GM04504 (cell line): ENCODE measurements around the gene KDM1A.

Experiments used
- DNase-seq: peaks from one replicate; pipeline ENCODE4 v3.0.0-alpha.2; 2012; ENCODE audit warnings: low read depth

The KDM1A gene

DNA sequence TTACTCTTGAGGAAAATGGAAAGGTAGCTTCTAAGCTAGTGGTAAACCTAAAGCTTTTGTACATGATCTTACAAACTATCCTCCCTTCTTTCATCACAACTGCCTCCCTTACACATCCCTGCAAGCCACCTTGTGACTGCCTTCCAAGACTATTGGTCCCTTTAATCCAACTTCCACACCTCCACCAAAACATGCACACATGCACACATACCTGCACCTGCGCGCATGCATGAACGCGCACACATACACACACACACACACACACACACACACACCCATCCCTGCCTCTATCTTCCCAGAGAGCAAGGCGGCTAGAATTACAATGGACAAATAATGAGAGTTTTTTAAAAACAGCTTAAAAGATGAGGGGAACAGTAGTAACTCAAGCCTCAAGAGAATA is 91.1 kb downstream of the KDM1A start:
- no peak for DNase-seq

DNA sequence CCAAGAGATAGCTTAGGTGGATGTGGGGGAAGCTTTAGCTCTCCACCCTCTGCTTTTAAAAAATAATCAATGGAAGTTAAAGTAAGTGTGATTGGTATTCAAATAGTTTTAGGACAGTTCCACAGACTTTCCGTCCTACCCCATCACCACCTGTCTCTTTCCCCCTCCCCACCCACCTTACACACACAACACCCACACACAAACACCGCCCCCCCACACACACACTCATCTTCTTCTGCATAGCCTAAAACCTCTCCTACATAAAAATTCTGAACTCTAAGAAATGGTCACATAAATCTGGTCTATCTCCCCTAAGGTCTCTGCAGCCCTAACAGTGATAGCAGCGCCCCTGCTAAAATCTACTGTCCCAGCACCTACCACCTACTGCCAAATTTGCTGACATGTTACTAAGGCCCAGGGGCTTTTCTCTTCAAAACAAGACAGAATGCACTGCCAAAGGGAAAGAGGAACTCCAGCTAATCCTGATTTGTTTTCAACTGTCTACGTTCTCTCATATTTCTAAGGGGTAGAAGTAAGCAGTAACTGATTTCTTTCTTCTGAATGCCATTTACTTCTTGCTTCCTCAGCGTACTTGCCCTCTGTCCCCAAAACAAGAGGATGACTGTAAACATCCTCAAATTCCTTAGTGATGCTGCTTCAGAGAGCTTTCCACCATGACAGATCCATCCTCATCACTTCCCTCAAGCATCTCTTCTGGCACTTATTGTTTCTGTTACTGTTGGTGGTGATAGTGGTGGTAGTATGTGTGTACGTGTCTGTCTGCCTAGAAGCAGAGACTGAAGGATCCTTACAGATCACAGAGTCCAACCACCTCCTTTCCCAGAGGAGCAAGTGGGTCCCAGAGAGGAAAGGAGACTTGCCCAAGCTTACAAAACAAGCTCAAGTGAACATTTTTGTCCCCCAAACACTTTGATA is 92.6 kb downstream of the KDM1A start:
- DNase-seq: no peak

GRCh38 chr1:23114424-23115079 is 95.3 kb downstream of the KDM1A start:
- DNase-seq: no peak

DNA sequence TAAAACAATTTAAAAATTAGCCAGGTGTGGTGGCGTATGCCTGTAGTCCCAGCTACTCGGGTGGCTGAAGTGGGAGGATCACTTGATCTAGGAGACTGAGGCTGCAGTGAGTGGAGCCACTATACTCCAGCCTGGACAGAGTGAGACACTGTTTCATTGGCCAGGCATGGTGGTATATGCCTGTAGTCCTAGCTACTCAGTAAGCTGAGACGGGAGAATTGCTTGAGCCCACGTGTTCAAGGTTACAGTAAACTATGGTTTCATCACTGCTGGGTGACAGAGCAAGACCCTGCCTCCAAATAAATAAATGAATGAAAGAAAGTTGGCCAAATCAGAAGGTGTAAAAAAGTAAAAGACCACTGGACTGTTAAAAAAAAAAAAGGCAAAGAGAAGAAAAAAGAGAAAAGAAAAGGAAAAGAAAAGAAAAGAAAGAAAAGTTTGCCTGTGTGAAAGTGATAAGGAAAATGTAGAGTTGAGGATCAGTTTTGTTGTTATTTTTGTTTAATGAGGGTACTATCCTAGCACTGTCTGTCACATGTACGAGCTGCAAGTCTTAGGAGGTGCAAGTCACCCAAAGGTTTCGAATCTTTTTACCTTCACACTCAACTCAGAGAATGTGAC is 97.1 kb downstream of the KDM1A start:
- no peak for DNase-seq

DNA sequence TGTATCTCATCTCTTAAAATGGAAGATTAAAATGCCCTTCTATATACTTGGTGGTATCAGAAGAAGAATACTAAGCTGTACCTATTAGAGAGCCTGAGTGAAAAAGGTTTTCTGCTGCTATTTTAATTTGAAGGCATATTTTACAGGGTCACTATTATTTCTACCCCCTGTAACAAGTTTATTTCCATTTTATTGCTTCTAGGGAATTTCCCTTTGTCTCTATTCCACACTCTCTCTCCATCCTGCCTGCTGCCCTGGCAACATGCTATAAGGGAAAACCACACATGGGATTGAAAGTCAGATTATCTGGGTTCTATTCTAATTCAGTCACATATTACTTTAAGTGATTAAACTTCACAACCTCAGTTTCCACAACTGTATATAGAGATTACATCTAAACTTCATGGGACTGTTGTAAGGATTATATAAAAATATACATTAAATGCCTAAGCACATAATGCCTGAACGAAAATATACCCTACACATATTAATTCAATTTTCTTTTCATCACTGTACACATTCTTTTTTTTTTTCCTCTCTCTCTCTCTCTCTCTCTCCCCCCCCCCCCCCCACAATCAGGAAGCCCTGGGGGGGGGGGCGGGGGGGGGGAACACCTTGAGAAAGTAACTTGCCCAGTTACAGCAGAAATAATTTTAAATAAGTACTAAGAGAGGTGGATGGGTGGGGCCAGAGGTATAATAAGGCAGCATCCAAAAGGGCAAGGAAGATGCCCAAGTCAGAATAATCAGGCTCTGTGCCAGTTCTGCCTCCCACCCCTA is 97.8 kb downstream of the KDM1A start:
- no peak for DNase-seq

GRCh38 chr1:23118407-23118806 is 99.1 kb downstream of the KDM1A start:
- no peak for DNase-seq

DNA sequence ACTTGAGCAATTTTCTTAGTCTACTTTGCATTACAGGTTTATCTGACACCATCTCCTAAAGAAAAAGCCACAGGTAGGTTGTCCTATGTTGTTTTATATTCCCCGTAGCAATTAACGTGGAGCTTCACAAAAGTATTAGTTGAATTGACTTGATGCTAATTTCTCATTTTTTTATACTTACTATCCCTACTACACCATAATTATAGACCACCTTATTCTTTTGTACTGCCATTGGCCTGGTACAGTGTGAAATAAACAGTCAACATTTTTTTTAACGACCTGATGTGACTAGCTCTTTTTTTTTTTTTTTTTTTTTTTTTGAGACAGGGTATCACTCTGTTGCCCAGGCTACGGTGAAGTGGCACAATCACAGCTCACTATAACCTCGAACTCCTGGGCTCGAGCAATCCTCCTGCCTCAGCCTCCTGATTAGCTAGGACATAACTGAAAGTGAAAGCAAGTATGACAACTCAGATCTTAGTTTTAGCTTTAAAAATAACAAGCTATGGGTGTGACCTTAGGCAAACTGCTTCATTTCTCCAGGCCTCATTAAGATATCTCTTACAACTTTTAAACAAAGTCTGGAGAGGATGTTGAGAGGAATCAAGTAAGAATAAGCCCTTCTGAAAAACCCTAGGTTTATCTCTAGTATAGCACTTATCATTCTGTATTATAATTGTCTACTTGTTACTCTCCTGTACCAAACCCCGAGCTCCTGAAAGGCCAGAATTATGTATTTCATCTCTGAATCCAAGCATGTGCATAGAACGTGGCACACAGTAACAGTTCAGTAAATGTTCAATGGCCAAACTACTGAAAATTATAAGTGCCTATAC is 99.9 kb downstream of the KDM1A start:
- no peak for DNase-seq

- DNase-seq: no peak
Observed at GRCh38 chr1:23120383-23120782, 101.1 kb downstream of the KDM1A start.

DNA sequence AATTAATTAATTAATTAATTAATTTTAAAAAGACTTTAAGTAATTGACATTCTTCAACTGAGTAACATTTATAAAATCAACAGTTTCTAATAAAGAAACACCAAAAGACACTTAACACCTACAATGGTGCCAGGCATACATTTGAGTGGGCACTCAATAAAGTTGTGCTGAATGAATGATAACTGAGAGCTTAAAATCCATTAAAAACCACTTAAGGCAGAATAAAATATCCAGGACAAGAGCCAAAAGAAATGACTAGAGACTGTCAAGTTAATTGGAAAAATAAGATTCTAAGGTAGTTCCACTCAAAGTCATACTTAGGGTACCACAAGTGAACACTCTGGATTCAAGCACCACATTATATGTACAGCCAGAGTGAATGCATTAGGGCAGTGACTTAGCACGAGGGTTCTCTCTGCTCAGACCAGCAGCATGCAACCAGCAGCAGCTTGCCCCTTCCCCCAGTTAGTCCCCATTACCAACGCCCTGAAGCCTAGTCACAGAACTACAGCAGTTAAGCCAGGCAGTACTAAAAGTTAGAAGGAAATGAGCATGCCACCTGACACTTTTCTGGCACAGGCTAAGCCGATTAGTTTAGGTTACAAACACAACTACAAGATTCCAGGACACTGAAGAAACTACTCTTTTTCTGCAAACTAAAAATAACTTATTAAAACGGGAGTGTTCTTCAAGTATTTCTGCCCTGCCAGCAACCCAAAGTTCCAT is 102.9 kb downstream of the KDM1A start:
- peak; percentile 46 for DNase-seq

DNA sequence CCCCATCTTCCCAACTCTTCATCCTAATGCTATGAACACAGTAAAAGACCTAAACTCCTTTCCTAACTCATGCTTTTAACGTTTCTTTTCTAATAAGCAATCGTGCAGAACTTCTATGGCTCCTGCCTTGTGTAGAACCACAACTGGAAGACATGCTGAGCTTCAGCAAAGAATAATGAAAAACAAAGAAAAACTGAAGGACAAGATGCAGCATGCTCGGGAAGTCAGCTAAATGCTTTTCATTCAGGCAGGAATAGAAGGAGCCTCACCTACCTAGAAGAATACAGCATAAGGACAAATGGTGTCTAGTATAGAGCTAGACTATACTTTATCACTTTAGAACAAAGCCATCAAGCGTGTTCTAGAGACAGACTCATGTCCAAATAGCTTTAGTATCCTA is 103.5 kb downstream of the KDM1A start:
- no peak for DNase-seq

- DNase-seq: no peak
Observed at GRCh38 chr1:23123528-23123927, 104.3 kb downstream of the KDM1A start.

GRCh38 chr1:23124259-23125026 is 105.2 kb downstream of the KDM1A start:
- DNase-seq: no peak

- DNase-seq: no peak
Observed at GRCh38 chr1:23125489-23125888, 106.2 kb downstream of the KDM1A start.

DNA sequence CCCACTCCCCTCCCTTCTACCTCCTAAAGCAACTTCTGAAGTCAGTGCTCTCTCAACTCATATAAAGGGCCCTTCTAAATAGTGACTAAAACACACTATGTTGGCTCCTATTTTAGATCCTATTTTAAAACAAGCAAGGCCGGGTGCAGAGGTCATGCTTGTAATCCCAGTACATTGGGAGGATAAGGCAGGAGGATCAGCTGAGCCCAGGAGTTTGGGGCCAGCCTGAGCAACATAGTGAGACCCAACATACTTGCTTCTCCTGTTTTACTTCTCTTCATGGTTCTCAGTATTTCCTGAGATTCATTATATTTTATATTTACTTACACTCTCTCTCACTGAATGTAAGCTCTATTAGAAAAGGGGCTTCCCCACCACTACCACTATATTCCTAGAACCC is 106.9 kb downstream of the KDM1A start:
- no peak for DNase-seq

GRCh38 chr1:23126801-23127200 is 107.5 kb downstream of the KDM1A start:
- DNase-seq: no peak

DNA sequence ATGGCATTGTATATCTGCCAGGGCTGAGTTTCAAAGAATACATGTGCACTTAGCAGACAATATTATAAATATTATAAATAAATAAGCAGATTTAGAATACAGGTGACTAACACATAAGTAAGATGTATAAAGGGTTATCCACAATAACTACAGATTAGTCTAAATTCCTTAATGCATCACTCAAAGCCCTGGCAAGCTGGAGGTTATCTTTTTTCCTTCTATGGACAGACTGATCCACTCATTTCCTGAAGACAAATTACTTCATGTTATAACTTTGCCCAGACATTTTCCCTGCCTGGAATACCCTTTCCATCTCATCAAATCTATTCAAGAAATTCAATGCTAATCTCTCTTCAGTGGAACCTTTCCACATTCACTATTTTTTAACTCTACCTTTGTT is 110.6 kb downstream of the KDM1A start:
- no peak for DNase-seq

DNA sequence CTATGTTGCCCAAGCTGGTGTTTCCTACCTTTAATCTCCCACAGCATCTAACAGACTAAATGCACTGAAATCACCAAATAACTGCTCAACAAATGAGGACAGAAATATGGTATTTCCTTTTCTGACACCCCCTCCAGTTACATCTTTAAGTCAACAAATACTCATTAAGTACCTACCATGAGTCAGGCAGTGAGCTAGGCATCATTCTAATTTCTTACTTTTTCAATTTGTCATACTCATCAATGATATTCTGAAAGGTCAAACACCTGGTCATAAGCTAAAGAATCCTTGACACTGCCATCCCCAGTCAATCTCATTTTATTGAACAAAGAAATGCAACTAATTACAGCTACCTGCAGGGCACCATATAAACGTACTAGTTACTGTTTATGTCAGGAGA is 112.8 kb downstream of the KDM1A start:
- DNase-seq: no peak
